HG03432 (cell line): ENCODE data around the gene RASAL2.
"Not testable (repeated sequence)": the region's sequence is repeated elsewhere in the genome, so short reads cannot be mapped to it uniquely, and the experiment has no call there.

Experiments used
- ATAC-seq: cut with Tn5 transposase; IDR thresholded peaks from one replicate; pipeline ENCODE4 v1.9.1; 2021; ENCODE audit warnings: mild to moderate bottlenecking, moderate library complexity; ENCODE audit not compliant: unreplicated experiment

Gene RASAL2

DNA sequence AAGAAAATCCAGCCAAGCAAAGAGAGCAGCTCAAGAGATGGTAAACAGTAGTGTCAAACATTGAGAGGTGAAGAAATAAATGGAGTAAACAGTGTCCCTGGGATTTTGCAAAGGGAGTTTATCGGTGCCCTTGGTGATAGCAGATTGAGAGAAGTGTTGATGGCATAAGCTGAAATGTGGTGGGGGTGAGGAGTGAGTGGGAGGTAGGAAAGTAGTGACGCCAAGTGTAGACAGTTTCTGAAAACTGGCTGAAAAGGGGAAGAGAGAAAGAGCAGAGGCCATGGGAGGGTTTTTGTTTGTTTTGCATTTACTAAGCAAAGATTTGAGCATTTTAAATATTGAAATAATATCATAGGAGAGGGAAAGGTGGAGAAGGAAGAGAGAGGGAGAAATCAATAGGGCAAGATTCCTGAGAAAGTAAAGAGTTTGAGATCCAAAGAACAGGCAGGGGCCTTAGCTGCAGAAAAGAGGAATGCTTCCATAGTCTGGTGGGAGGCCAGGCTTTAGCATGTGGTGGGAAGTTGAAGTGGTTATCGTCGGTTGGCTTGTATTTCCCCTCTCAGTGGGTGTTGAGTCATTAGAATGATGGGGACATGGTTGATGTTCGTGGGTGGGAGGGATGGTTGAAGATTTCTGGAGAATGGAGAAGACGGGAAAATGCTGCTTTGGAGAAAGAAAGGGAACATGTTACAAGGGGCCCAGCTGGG is 26.8 kb upstream of the RASAL2 start:
- peak; percentile 99 for ATAC-seq

DNA sequence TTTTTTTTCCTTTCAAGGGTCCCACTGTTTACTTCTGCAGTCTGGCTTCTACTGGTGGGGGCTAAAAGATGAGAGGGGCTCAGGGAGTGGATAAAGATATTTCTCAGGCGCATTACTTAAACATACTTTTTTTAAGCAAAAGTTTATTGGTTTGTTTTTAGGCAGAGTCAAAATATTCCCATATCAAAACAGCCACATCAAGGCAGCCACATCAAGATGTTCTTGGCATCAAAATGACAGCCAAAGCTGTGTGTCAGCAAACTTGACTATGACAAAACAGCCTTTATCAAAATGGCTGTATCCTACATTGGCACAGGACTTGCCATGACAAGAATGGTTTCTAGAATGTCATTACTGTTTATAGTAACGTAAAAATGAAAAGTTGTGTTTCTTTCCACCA is 22.1 kb upstream of the RASAL2 start:
- no peak for ATAC-seq

DNA sequence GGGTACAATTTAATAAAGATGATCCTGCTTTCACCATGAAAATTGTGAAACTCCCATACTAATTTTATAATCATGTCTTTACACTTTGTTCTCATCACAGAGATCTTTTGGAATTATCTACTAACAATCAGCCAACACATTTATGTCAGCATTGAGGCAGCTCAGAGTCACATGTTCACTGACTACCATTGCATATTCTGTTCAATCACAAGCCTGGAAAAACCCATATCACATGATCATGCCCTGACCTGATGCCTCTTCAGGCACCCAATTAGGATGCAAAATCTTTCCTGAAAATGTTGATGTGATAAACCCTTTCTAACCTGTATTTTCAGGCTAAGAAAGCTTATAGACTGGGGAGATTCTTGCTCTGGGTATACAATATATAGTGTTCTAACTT is 21.6 kb upstream of the RASAL2 start:
- ATAC-seq, result no peak

DNA sequence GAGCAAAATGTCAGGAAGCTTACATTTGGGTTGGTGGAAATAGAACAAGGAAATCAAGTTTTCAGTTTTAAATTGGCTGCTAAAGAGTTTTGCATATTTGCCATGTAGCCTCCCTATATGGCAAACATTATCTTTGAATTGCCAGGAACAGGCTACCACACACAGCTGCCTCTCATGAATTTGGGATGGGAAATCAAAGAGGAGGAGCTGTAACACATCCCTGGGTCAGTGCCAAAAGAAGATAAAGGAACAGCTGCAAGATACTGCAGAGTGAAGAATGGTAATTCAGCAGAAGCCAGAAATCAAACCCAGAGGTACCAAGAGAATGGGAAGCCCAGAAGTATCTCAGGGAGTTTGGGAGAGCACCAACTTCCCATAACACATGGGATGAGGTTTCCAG is 18.6 kb upstream of the RASAL2 start:
- no peak for ATAC-seq

DNA sequence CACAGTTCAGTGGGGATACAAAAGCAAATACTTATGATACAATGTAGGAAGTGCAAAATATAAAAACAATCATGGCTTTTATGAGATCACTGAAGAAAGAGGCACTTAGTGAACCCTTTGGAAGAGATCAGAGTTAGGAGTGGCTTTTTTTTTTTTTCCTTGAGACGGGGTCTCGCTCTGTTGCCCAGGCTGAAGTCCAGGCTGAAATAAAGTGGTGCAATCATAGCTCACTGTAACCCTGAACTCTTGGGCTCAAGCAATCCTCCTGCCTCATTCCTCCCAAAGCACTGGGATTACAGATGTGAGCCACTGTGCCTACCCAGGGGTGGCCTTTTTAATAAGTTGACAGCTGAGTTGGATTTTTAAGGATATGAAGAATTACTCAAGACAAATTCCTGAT is 17.3 kb upstream of the RASAL2 start:
- ATAC-seq, result no peak

DNA sequence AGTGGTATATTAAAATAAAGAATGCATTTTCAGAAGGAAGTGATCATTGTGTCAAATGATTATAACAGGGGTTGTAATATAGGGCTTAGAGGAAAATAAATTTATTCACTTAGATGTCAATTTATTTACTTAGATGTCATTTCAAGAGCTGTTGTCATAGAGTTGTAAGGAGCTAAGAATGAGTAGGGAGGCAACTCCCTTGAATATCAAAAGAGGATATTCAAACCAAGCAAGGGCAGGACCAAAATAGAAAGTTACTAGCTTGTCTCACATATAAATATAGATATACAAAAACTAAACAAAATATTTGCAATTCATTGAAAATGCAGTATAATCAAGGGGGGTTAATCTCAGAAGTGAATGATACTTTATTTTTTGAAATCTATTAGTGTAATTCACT is 16.0 kb upstream of the RASAL2 start:
- no peak for ATAC-seq

DNA sequence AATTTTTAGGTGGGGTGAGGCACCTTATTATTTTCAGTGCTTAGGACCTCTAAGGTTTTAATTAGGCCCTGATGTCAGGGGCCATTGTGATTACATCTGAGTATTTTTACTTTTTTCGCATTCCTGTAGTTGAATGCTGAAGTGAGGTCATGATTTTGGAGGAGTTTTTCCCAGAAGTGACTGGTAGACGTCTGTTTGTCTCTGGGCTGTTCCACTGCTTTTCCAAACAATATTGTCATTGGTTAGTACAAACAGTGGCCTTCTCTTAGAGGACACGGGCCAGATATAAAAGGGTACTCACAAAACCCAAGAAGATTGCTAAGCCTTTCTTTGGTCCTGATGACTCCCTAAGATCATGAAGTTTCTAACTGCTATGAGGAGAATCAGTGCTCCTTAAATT is 7.6 kb upstream of the RASAL2 start:
- no peak for ATAC-seq

DNA sequence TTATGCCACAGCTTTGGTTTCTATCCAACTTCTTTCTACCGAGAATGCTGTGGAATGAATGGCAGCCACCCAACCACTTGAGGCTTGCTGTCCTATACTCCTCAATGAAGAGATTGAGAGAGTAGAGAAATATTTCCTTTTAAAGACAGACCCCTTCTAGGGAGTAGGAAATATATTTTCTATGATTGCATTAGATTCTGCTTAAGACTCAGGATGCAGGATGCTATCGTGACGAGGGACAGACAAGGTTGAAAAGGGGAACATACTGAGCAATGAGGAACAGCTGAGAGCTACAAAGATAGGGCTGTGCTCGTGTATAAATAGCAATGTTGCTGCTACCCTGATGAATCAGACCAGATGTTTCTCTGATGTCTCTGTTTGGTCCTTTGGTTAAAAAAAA is 7.1 kb upstream of the RASAL2 start:
- ATAC-seq, result no peak

DNA sequence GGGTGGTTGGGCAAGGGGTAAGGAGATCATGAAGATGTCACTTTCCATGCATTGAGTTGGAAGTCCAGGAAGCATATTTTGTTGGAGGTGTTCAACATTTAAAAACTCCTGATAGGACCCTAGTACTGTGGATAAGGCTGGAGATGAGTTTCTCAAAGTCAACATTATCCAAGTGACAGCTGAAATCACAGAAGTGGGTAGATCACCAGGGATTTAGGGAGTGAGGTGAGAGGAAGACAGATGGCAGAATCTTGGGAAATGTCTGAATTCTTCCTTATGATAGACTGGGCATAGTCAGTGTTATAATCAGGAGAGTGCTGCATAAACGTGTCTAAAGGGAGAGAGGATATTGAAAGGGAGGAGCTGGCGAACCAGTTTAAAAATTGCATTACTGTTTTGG is 5.3 kb upstream of the RASAL2 start:
- ATAC-seq, result no peak

DNA sequence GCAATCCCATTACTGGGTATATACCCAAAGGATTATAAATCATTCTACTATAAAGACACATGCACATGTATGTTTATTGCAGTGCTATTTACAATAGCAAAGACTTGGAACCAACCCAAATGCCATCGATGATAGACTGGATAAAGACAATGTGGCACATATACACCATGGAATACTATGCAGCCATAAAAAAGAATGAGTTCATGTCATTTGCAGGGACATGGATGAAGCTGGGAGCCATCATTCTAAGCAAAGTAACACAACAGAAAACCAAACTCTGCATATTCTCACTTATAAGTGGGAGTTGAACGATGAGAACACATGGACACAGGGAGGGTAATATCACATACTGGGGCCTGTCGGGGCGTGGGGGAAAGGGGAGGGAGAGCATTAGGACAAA is 2.5 kb upstream of the RASAL2 start:
- ATAC-seq, result not testable (repeated sequence)

DNA sequence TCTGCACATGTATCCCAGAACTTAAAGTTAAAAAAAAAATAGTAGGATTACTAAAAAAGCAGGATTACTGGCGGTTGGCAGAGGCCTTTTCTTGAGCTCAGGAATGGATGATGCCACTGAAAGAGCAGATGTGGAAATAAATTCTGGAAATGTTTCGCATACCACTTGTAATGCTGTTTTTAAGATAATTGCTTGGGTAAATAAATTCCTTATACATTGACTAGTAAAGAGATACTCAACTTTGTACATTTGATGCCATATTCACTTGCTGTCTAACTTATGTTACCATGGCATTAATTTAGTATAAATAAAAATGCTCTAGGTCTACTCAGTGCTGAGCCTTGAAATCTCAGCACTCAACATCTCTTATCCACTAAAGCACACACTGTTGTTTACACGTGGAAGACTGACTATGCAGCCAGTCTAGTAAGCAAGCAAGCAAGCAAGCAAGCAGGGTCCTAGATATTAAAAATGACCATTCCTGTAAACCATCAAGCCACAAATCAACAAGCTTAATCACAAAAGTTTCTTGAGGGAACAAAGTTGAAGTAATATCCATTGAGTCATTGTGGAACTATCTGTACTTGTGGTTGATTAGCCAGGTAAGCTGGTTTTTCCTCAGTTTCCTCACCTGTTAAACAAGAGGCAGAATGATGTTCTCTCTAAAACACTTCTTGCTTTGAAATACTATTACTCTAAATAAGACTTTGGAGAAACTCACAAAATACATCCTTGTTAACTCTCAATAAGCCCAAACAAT is 1.7 kb upstream of the RASAL2 start:
- ATAC-seq, result no peak

DNA sequence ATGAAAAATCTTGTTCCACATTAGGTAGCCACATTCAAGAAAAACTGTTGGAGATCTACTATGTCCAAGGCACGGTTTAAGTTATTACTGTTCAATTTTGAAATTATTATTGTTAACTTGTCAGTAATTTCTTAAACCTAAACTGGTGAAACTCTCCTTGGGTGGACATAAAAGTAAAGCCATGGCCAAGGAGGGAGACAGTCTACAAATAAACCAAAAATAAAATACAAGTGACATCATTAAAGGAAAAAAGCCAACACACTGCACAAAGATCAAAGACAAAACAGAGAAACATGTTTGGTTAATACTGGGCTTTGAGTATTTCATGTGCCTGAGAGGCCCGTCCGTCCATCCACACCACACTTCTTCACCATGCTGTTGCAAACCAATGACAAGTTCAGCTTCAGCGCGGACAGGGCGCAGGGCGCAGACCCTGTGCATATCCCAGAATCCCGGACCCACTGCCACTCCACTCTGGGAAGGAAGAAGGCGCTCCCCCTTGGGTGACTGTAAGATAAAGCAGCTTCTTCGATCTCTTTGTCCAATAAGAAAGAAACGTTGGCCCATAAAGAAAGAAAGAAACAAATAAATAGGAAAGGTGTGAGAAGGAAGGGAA is 918 bp upstream of the RASAL2 start:
- ATAC-seq, result no peak

DNA sequence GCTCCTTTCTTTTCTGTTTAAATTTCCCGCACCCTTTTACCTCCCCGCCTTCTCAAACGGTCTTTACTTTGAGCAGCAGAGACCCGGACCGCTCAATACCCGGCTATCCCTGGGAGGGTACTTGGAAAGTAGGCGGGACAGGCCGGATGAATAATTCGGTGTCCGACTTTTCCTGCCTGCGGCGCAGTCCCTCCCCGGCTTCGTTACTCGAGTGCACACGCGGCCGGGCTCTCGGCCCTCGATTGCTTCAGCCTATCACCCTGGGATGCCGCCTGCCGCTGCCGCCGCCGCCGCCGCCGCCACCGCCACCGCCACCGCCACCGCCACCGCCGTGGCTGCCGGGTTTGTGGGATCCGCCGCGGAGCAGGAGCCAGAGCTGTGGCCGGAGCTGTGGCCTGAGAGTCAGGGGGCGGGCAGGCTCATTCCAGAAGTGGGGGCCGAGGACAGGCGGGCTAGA is 382 bp upstream of the RASAL2 start:
- ATAC-seq, result peak; percentile 83

DNA sequence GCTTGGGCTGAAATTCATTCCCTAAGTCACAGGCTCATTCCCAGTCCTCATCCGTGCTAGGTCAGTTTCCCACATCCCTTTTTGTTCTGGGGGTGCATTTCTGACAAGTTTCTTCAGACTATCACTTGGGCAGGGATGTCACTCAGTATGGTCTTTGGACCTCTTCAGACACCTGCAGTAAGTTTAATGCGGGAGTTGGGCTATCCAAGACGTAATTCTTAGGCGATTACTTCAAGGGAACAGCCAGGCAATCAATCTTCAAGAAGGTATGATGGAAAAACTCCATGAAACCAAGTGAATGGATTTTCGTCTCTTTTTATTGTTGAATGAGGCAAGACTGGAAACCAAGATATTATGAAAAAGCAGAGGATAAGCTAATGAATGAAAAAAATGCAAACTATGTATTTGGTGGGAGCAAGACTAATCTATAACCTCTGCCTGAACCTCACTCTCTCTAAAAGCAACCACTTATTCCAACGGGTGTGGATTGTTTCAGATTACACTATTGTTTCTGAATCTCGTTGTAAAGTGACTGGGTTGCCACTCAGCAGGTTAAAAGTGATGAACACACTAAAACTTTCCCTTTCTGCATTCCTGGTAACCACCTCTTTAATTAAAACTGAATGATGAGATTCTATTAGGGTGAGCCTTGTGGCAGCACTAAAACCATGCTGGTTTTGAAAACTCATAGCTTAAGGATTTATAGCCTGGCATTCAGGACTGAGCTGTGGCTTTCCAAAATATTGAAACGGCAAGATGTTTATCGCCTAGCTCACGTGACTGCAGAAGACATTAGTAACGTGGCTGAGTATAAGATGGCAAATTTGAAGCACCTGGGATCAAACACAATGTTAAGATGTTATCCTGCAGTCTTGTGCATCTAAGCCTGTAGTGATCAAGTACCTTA is 1.1 kb downstream of the RASAL2 start:
- ATAC-seq, result no peak

DNA sequence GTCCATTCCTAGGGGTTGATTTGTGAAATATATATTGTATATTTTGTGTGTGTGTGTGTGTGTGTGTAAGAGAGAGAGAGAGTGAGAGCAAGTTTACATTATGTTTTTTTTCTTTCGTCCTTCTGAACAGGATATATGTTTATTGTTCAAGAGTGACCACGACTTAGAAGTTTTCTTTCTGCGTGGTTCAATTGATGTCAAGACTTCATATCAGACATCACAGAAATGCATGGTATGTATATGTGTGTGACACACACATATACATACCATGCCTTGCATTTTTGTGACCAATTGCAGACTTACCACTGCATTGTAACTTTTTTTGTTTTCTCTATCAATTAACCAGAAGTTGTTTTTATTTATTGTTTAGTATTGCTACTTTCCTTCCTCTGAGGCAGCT is 2.5 kb downstream of the RASAL2 start:
- ATAC-seq, result no peak

DNA sequence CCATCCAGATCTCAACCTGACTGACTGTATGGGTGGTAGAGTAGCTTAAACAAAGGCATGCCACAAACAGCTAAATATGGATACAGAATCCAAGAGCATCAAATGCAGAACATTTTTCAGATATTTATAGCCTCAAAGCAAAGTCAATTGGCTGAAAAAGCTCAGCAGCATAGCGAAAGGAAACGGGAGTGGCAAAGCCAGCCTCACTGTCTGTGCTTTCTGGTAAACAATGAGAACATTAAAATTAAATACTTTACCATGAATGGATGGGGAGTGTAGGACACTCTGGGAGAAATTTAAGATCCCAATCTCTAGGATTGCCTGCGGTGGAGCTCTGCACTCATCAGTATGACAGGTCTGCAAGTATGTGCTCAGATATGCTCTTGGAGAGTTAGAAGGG is 4.4 kb downstream of the RASAL2 start:
- ATAC-seq, result no peak

DNA sequence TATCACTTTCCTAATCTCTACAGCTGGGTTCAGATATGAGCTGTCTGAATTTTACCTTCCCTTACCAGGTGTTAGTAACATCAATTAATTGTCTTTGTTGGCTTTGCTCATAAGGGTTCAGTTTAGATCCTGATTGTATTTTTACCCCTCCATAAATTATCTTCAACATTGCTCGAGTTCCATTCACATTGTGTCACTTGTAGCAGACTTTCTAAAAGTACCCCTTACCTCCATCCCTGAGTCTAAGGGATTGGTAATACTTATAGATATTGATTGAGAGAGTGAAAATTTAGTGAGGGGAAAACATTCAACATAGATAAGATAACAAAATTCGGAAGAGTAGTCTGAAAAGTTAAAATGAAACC is 7.3 kb downstream of the RASAL2 start:
- ATAC-seq, result no peak

DNA sequence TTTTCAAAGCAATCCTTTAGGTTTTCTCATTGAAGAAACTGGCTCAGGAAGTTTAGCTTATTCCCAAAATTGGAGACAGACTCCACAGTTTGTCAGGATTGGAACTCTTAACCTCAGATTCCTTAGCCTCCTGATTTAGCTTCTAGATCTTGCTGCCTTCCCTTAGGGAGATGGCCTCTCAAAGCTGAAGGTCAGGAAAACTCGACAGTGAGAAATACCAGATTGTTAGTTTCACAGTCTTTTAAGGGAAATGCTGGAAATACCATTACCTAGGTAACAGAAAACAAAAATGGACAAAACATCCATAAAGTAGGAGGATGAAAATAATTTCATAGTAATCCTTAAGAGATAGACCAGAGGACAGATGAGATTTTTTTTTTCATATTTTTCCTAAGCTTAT is 7.8 kb downstream of the RASAL2 start:
- no peak for ATAC-seq

DNA sequence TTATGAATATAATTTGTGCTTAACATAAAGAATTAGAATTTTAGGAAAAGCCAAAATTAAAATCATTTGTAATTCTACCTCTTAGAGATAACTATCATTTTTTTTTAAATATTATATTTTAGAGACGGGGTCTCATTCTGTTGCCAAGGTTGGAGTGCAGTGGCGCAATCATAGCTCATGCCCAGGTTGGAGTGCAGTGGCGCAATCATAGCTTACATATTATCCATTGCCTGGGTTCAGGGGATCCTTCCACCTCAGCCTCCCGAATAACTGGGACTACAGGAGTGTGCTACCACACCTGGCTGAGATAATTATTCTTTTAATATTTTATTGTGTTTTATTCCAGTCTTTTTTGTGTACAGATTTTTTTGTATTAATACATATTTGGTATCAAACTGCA is 8.3 kb downstream of the RASAL2 start:
- ATAC-seq, result no peak

DNA sequence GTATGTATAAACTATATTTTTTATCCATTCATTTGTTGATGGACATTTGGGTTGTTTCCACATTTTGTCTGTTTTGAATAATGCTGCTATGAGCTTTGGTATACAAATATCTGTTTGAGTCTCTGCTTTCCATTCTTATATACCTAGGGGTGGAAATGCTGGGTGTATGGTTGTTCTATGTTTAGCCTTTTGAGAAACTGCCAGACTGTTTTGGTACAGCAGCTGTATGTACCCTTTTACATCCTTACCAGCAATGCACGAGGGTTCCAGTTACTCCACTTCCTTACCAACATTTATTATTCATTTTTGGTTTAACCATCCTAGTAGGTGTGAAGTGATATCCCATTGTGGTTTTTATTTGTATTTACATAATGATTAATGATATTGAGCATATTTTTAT is 13.9 kb downstream of the RASAL2 start:
- ATAC-seq, result no peak
